ENCODE measurements around the gene CCDC102A. TPM values are rescaled to one million over a fixed set of nuclear protein-coding genes. Genes with fewer than 3 reads are reported as not detected.

Gene CCDC102A
- total RNA-seq, 4 donors from 2014 or later: 2.2 to 17.7 (median 3.7) TPM

GRCh38 chr16:57574646-57575467 lies 38.5 kb upstream of the CCDC102A start:
- TF ChIP-seq POLR2AphosphoS5 (IDR thresholded peaks at IDR 0.05): no peak
- TF ChIP-seq CTCF (IDR thresholded peaks at IDR 0.05): no peak
- TF ChIP-seq EP300 (IDR thresholded peaks at IDR 0.05; ENCODE audit: low read depth): no peak
- no peak for TF ChIP-seq POLR2A (IDR thresholded peaks at IDR 0.05)
- intact Hi-C loops (cut with DNase I; ENCODE audit: low total_unique reads) (loop anchor here (10.0 kb wide), 1 partner anchor 420 kb away; no protein-coding TSS in a partner anchor), in situ Hi-C loops (cut with MboI; ENCODE audit: low pct_ligation_motif_present in 1 of 4, low pct_unique_long_range_greater_than_20kb in 1 of 4, low sequenced_read_pairs in 3 of 4) (no loop called here)
- no peaks in the 10 kb centered on the region for H3K9me3 ChIP-seq
- no peaks in the 10 kb centered on the region for H3K36me3 ChIP-seq
- no peak overlapping the region for H3K4me3 ChIP-seq
- H3K4me1 ChIP-seq: peaks cover 0 to 4% (median 0%) of the 10 kb centered on the region in 4 donors
- no peak overlapping the region for H3K27ac ChIP-seq
- no peak for DNase-seq
- no peaks in the 10 kb centered on the region for H3K27me3 ChIP-seq
- 91% methylated on average over 24 of the region's 24 CpGs; no CpG with 5 or more reads in 1 of the 2 donors for WGBS, 2 donors (ENCODE audit: low coverage in 1 of 2)

- H3K27ac ChIP-seq: no peak overlapping the region
- no peak for DNase-seq
- no peak for TF ChIP-seq POLR2AphosphoS5 (IDR thresholded peaks at IDR 0.05)
- no peak for TF ChIP-seq POLR2A (IDR thresholded peaks at IDR 0.05)
- no peak for TF ChIP-seq EP300 (IDR thresholded peaks at IDR 0.05; ENCODE audit: low read depth)
- TF ChIP-seq CTCF (IDR thresholded peaks at IDR 0.05): no peak
- no peaks in the 10 kb centered on the region for H3K9me3 ChIP-seq
- no peaks in the 10 kb centered on the region for H3K27me3 ChIP-seq
- no peaks in the 10 kb centered on the region for H3K36me3 ChIP-seq
- peaks cover 0 to 4% (median 0%) of the 10 kb centered on the region in 4 donors for H3K4me1 ChIP-seq
- intact Hi-C loops (cut with DNase I; ENCODE audit: low total_unique reads) (loop anchor here (10.0 kb wide), 1 partner anchor 421 kb away; no protein-coding TSS in a partner anchor), in situ Hi-C loops (cut with MboI; ENCODE audit: low pct_ligation_motif_present in 1 of 4, low pct_unique_long_range_greater_than_20kb in 1 of 4, low sequenced_read_pairs in 3 of 4) (no loop called here)
- WGBS, 2 donors (ENCODE audit: low coverage in 1 of 2): 88 to 100% methylated on average over 2 to 12 of the region's 12 CpGs
- H3K4me3 ChIP-seq: no peak overlapping the region
Measured at GRCh38 chr16:57574086-57574485, 37.7 kb upstream of the CCDC102A start.

- in situ Hi-C loops (cut with MboI; ENCODE audit: low pct_ligation_motif_present in 1 of 4, low pct_unique_long_range_greater_than_20kb in 1 of 4, low sequenced_read_pairs in 3 of 4): no loop called here
- no peak for DNase-seq
- H3K4me1 ChIP-seq: peaks cover 0 to 4% (median 0%) of the 10 kb centered on the region in 4 donors
- no peak overlapping the region for H3K27ac ChIP-seq
- H3K9me3 ChIP-seq: no peaks in the 10 kb centered on the region
- H3K36me3 ChIP-seq: no peaks in the 10 kb centered on the region
- no peaks in the 10 kb centered on the region for H3K27me3 ChIP-seq
- H3K4me3 ChIP-seq: no peak overlapping the region
- WGBS, 2 donors (ENCODE audit: low coverage in 1 of 2): 80 to 83% methylated on average over 5 to 10 of the region's 10 CpGs
- intact Hi-C loops (cut with DNase I; ENCODE audit: low total_unique reads): loop anchor here (10.0 kb wide), 1 partner anchor 422 kb away; no protein-coding TSS in a partner anchor
- TF ChIP-seq CTCF (IDR thresholded peaks at IDR 0.05): no peak
- no peak for TF ChIP-seq POLR2AphosphoS5 (IDR thresholded peaks at IDR 0.05)
- no peak for TF ChIP-seq EP300 (IDR thresholded peaks at IDR 0.05; ENCODE audit: low read depth)
- no peak for TF ChIP-seq POLR2A (IDR thresholded peaks at IDR 0.05)
Measured at GRCh38 chr16:57572978-57573728, 36.8 kb upstream of the CCDC102A start.

- Histone ChIP-seq H3K27me3 (no peaks in the 10 kb centered on the region), H3K9me3 (no peaks in the 10 kb centered on the region), H3K36me3 (no peaks in the 10 kb centered on the region), H3K27ac (no peak overlapping the region), H3K4me1 (no peaks in the 10 kb centered on the region), H3K4me3 (no peak overlapping the region)
- TF ChIP-seq EP300 (IDR thresholded peaks at IDR 0.05; ENCODE audit: low read depth): no peak
- TF ChIP-seq POLR2AphosphoS5 (IDR thresholded peaks at IDR 0.05): no peak
- TF ChIP-seq CTCF (IDR thresholded peaks at IDR 0.05): no peak
- TF ChIP-seq POLR2A (IDR thresholded peaks at IDR 0.05): no peak
- no peak for DNase-seq
- intact Hi-C loops (cut with DNase I; ENCODE audit: low total_unique reads) (loop anchor here (10.0 kb wide), 1 partner anchor 424 kb away; no protein-coding TSS in a partner anchor), in situ Hi-C loops (cut with MboI; ENCODE audit: low pct_ligation_motif_present in 1 of 4, low pct_unique_long_range_greater_than_20kb in 1 of 4, low sequenced_read_pairs in 3 of 4) (no loop called here)
- 89% methylated on average over 9 of the region's 9 CpGs; no CpG with 5 or more reads in 1 of the 2 donors for WGBS, 2 donors (ENCODE audit: low coverage in 1 of 2)
Measured at GRCh38 chr16:57571098-57571497, 34.7 kb upstream of the CCDC102A start.
